GM19455 (cell line): ENCODE data around the gene CAMTA1.

Experiments used
- ATAC-seq: cut with Tn5 transposase; IDR thresholded peaks from one replicate; pipeline ENCODE4 v1.9.1; 2021; ENCODE audit not compliant: unreplicated experiment

Gene CAMTA1

DNA sequence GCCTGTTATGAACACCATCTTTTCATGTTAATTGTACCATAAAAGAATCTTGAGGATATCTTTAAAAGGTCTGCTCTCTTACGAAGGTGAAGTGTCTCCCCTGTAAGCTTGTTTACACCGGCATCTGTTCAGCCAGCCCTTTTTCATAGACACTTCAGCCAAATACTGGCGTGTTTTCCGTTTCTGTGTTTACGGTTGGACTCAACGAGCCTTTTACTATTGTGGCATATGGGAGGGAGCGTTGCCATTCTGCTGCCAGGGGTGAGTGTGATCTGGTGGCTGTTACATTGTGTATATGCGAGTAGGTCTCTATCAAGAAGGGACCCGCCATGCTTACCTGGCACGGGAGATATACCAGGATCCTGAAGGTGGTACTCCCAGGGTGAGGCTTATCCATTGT is 433.8 kb downstream of the CAMTA1 start:
- no peak for ATAC-seq

DNA sequence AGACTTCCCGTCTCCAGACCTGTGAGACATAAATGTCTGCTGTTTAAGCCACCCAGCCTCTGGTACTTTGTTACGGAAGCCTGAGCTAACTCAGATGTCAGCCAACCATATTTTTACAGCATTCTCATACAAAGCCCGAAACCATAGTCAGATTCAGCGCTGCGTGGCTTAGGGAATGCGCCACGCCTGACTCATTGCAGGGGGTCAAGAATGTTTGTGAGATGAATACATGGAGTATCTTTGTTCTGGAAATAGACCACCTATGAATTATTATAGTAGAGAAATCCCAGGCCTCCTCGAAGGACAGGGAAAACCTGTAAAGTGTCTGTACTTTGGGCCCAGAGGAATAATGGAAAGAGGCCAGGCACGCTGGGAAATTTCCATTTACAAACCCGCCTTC is 434.8 kb downstream of the CAMTA1 start:
- no peak for ATAC-seq

DNA sequence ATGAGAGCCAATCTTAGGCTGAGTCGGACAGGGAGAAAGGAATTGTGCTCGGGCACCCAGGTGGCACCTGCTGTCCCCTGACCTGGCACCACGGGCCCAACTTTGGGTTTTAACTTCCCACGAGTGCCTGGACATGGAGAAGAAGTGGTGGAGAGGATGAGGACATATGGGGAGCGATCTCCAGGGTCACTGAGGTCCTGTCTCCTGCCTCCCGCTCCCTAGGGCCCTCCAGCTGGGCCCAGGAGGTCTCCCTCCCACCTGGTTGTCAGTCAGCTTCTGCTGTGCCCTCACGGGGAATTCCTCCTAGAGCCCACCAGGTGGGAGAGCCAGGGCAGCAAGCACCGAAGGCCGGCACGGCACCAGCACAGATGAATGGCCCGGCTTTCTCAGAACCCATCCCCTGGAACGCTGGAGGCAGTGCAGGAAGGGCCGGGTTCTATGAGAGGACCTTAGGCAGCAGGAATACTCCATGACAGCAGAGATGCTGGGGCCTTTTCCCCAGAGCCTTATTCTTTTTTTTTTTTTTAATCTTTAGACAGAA is 435.5 kb downstream of the CAMTA1 start:
- no peak for ATAC-seq

DNA sequence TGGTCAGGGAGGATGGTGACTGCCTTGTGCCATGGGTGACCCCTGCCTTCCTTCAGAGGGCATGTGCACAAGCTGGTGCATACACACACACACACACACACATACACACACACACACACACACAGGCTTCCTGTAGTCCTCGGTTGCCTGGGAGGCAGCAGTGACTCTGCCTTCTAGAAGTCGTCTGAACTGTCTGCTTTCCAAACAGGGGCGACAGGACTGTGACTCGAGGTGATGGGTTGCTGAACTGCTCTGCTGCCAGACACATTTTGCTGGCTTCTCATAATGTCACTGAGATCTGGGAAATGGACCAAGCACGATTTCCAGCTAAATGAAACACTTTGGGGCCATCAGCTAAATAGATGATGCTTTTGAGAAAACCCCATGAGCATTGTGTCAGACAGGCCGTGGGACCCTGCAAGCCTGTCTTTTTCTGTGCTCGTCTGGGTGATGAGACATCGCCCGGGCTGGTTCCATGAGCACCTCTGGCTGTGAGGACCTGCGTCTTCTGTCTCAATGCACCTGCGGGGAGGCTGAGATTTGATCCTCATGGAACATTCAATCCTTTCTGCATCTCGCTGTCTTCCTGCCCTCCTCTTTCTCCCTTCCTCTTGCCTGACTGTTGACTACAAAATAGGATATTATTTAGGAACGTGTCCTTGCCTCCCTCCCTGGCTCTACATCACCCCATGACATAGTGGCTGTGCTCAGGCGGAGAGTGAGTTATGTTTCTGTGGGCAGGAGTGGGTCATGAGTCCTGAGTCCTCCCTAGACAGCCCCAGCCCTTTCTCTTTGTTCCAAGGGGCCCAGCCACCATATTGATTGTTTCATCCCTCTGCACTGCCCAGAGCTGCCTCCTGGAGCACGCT is 436.8 kb downstream of the CAMTA1 start:
- no peak for ATAC-seq

DNA sequence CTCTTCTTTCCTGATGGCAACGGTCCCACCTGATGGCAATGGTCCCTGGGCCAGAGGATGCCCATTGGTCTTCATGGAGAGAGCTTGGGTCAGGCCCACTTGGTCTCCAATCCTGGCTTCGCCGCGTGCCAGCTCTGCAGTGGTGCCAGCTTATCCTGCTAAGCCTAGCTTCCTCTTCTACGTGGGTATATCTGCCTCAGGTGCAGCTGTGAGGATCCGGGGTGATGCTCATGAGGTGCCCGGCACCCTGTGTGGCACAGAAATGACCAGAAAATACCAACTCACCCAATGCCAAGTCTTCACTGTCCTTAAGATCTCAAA is 437.4 kb downstream of the CAMTA1 start:
- no peak for ATAC-seq

DNA sequence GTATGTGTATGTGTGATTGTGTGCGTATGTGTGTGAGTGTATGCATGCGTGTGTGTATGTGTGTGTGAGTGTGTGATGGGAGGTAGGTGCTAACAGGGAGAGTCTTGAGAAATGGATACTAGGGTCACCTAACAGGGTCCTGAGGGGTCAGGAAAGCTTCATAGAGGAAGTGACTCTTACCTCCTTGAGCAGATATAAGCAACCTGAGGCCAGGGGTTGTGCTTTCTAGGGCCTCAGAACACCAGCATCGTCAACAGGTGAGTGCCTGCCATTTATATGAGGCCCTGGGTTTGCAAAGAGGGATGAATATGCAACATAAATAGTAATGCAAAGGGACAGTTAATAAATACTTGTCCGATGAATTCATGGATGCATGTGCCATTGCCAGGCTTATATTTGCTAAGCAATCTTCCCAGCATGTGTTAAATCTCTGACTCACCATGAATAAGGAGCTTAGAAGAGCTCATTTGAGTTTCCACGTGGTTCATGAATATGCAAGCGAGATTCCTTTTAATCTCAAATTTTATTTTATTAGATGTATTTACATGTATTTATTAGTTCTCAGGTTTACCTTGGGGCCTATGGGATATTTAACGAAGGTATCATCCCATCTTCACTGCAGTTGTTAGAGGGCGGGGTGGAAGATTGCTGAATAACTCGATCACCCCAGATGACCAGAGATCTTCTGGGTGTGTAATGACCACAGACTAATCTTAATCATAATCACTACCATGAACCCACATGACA is 438.3 kb downstream of the CAMTA1 start:
- ATAC-seq, result no peak

DNA sequence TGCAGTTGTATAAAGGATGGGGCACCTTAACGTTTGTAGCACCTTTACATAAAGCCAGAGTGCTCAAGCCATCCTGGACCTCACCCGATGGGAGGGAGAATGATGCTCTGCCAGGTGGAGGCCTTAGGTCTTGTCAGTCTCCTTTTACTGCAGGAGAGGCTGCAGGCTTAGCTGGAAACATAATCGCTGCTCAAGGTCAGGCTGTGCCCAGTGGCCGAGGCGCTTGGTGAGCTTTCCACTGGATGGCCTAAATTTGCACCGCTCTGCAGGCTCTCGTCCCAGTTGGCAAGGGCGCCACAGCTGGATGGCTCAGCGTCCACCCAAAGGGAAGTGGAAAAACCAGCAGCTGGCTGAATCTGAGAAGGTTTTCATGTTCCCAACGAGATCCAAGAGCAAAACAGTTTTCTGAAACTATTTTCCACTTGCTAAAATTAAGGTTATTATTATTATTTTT is 438.9 kb downstream of the CAMTA1 start:
- ATAC-seq, result no peak

DNA sequence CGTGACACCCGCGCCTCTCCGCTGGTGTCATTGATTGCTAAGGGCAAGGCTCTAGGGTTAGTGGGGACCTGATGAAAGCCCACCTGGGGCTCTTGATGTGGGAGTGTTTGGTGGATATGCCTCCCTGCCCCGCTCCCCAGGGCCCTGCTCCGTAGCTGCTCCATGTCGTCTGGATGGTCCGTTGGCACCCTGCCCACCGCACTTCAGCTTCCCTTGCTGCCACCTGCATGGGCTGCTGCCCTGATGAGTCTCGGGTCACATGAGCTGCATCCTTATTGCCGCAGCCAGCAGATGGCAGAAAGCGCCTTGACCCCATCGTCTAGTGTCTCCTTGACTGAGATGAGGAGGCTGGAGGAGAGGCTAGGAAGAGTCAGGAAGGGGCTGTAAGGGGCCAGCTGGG is 439.4 kb downstream of the CAMTA1 start:
- no peak for ATAC-seq

DNA sequence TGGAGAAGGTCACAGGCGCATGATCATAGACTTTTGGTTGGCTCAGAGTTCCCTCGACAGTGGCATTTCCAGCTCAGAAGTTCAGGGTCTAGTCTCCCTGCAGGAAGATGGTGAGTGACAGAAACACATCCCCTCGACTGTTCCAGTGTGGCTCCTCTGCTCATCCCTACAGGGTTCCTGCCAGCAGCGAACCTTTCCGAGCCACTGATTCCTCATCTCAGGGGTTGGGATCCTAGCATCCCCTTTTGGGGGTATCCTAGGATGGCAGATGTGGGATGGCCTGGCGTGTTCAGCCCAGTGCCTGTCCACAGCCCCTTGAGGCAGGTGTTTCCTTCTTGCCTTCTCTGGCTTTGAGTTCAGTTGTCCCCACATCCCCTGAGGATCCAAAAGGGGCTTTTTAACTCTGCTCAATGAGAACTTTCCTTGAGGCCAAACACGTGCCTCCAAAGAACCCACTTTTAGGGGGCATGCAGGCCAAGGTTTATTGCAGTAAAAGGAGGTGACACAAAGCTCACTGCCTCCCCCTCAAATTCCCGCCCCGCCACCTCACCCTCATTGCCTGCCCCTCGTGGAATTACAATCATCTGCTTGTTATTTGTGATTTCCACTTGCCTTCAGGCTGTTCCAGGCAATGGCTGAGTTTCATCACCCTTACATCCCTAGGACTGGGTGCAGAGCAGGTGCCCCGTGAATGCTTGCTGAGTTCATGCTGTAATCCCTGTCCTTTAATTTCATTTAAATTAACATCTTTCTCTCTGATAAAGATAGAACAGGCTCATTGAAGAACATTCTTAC is 440.7 kb downstream of the CAMTA1 start:
- no peak for ATAC-seq

DNA sequence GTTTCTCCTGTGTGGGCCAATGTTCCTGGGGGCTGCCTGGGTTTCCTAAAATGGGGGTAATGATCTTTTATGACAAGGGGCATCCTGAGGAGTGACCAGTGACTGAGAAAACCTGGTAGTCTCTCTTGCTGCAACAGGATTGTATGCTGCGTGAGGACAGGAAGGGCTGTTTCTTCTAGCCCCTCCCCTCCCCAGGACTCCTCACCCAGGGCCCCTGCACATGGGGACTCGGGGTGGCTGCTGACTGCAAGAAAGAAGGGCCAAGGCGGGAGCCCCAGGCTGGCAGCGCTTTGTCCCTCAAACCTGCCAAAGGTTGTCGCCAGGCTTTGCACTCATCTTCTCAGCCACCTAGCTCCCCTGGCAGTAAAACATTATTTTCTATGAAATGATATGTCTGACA is 442.4 kb downstream of the CAMTA1 start:
- ATAC-seq, result no peak

DNA sequence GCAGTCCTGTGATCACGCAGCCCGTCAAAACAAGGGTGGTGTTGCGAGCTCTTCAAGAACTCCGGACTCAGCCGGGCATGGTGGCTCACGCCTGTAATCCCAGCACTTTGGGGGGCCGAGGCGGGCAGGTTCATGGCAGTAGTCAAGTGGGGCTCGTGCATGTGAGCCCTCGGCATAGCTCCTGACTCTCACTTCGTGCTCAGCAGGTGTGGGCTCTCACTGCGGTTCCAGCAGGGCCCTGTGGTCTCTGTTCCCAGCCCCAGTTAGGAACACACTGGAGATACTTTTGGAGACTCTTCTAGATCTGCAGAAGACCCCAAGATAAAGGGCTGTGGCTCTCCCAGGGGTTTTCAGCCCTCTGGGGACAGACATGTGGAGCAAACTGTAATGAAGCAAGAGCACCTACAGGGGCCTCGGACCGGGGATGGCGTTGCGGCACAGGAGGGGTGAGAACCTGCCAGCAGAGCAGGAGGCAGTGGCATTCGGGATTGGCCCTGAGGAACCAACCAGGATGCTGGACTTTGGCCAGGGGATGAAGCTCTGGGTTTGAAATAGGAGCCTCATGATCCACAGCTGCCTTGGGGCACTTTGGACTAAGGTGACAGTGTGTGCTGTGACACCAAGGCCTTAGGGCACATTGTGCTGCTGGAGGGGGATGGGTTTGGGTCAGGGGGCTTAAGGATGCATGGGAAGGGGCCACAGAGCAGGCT is 443.2 kb downstream of the CAMTA1 start:
- no peak for ATAC-seq

DNA sequence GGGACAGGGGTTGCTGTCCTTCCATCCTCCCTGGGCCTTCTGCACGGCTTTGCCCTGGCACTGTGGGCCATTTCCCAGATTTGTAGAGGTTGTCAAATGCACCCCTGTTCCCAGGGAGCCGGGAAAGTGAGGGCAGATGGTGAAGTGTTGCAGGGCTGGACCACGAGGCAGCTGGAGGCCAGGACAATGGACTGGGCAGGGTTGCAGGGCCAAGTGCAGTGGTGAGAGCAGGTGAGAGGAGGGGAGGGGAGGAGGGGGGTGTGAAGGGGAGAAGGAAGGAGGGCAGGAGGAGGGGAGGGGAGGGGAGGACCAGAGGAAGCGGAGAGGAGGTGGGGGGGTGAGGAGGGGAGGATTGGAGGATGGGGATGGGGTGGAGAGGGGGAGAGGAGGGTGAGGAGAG is 443.9 kb downstream of the CAMTA1 start:
- no peak for ATAC-seq

DNA sequence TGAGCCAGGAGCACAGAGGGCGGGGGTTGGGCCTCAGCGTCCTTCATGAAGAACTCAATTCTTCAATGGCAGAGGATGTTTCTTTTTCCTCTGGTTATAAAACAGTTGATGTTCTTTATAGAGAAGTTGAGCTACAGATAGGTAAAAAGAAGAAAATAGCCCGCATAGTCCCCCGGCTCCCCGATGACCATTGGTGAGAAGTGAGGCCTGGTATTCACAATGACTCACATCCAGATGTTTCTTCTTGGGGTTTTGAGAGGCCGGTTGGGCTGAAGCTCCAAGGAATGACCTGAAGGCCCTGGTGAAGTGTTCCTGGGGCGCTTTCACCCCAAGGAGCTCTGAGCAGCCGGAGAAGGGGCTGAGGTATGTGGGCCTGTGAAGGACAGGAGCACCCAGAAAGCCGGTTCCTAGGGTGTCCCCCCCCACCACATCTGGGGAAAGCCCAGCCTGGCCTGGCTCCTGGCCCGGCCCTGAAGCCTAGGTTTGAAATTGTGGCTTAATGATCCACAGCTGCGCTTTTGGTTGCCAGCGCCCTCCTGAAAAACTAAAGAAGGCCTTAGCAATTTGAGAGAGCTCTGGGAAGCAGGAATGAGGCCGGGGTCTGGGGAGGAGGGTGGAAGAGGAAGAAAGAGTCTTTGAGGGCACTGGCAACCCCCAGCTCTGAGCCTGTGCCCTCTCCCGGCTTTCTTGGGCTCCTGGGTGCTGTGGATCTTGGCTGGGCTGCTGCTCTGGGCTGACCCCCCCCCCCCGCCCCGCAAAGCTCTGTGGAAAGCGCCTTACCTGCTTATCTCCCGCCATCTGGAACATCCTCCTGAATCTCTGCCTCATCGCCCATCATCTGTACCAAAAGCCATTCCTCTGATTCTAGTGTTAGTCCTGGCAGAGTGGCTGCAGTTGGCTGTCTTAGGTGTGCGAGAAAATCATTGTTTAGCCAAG is 444.7 kb downstream of the CAMTA1 start:
- ATAC-seq, result no peak

DNA sequence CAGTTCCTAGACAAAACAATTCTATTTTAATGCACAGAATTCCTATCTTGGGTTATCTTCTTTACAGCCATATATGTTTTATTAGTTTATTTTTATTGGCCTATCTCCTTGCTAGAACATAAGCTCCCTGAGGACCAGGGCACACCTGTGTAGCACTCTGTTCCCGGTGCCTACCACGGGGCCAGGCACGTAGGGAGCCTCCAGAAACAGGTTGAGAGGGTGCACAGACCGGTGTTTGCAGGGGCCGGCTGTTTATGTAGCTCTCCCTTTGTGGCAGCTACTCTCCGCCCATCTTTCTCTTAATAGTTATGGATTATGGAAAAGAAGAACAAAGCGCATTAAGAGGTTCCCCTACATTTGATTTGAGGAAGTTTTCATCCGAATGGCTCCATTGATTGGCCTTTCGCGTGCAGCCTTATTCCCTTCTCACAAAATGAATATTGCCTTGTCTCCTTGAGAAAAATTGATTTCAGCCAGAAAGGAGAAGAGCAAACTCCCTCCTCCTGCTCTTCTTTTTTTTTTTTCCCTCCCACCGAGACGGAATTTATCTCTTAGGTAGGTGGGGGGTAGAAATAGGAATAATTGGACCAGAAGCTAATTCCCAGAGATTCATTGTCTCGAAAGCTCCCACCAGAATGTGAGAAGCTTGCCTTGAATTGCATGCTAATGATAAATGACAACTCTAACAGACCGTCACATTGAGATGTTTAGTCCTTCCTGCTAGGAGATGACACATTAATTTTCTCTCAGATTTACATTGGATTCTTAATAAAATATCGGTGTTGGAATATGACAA is 447.4 kb downstream of the CAMTA1 start:
- no peak for ATAC-seq

DNA sequence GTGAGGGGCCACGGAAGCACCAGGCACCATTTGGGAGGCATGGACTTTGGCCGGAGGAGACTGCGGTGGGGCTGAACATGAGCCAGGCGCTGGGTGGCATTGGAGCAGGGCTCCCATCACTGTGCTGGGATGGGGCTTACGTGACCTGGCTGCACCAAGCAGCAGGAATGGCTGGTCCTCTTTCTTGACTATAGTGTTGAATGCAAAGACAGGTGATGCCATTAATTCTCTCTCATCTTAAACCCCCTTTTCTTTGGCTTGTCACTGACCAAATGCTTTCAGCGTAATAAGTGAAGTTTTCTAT is 447.9 kb downstream of the CAMTA1 start:
- ATAC-seq, result no peak

DNA sequence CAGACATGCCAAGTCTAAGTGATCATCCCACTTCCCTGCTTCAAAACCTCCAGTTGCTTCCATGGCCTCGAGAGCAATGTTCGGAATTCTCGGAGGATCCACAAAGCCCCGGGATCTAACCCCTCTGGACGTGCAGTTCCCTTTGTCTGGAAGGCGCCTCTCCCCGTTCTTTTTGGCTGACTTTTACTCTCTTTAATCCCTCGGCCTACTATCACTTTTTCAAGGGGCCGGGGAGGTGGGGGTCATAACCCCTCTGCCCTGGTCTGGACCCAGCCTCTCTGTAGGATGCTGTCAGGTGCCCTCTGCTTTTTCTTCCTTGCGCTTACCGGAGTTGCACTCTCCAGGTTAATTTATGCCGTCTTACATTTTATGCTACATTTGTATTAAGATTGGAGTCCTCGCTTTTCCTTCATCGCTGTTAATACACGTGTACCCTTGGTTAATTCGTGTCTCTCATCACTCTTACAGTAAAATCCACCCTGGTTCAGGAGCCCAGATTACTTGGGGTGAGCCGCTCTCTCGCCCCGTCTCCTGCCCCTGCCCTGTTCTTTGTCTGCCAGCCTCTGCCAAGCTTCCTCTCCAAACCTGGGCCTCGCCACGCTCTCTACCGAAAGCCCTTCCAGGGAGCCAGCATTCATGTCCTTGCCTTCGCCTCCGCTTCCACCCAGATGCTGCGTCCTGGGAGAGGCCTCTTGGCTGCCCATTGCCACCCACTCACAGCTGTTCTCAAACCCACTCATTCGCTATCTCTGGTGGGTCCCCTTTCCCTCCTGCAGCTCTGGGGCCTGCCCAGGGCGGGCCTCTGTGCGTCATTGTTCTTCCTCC is 448.6 kb downstream of the CAMTA1 start:
- ATAC-seq, result no peak

DNA sequence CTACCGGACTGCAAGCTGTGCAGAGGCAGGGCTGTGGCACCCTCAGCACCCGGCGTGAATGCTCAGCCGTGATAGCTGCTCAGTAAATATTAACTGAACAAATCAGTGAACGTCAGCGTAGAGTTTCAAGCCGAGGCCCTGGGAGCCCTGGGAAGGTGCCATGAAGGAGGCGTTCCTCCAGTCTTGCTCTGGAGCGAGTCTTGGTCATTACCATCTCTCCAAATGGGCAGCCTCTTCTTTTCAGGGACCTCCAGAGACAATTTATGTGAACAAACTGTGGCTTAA is 449.2 kb downstream of the CAMTA1 start:
- no peak for ATAC-seq

DNA sequence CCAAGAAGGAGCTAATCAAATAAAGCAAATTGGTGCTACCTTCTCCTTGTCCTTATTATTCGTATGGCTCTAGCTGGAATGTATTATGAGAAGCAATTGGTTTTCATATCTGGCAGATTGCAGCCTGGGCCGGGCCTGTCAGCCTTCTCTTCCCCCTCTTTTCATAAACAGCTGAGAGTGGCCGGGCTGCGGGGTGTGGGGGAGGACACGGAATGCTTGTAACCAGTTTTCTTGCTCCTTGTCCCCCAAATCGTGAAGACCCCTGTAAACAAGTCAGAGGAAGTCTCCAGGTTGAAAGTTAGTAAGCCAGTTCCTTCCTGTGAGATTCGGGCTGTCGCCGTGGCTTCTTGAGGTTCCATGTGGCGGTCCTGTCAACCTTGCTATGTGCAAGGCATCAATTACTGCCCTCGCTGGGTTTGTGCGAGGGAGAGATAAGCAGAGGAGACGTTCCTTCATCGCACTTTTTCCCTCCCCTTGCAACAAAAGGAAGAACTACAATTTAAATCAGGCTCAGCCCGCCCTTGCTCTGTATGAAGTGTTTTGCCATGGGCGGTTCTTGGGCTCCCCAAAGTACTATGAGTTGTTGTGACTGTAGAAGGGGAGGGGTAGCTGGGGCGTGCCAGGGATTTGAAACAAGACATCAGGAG is 450.7 kb downstream of the CAMTA1 start:
- no peak for ATAC-seq
